ENCODE data around the gene CADM1.

DNA sequence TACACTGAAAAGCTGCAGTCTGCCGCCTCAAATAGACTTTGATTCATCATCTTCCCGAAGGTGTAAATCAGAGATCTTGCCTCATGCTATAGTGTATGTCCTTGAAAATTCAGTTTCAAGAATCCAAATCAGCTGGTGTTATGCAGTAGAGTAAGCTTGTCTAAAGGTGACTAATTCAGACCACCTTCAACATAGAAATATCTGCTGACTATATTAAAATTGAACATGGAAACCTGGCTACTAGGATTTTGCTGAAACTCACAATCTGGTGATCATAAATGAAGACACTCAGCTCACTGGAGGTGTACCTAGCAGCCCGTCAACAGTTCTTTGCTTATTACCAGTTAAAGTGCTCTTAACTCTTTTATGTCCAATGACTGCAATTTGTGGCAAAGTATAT is 266.6 kb downstream of the CADM1 start:
- TF ChIP-seq, protein P1, sequence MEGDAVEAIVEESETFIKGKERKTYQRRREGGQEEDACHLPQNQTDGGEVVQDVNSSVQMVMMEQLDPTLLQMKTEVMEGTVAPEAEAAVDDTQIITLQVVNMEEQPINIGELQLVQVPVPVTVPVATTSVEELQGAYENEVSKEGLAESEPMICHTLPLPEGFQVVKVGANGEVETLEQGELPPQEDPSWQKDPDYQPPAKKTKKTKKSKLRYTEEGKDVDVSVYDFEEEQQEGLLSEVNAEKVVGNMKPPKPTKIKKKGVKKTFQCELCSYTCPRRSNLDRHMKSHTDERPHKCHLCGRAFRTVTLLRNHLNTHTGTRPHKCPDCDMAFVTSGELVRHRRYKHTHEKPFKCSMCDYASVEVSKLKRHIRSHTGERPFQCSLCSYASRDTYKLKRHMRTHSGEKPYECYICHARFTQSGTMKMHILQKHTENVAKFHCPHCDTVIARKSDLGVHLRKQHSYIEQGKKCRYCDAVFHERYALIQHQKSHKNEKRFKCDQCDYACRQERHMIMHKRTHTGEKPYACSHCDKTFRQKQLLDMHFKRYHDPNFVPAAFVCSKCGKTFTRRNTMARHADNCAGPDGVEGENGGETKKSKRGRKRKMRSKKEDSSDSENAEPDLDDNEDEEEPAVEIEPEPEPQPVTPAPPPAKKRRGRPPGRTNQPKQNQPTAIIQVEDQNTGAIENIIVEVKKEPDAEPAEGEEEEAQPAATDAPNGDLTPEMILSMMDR (IDR thresholded peaks at IDR 0.05; ENCODE audit: low read depth, low read length), result no peak
- TF ChIP-seq EZH2phosphoT487 (IDR thresholded peaks at IDR 0.05; ENCODE audit: low read depth), result no peak

Measured in OCI-LY3 (cell line).